Spleen (tissue), 7 donors: ENCODE measurements around the gene CLEC16A.

Source experiments
- CTCF ChIP-seq, 11 experiments: fragments of 200-600 bp in 7 of 11; fragments of 450-650 bp in 4 of 11; sonication (generic) in 4 of 11; IDR thresholded peaks in 8 of 11; conservative IDR thresholded peaks in 3 of 11; 1 replicate in 7 of 11; 2 replicates in 4 of 11; pipeline versions ENCODE4 v1.4.0 to v1.8.0; 2016 to 2021; ENCODE audit warnings: antibody characterized with exemption in 11 of 11, inconsistent platforms in 4 of 11, mild to moderate bottlenecking in 1 of 11
- POLR2A ChIP-seq, 3 donors: fragments of 450-650 bp; IDR thresholded peaks; one replicate each; pipeline ENCODE4 v1.5.1; 2017; ENCODE audit warnings: antibody characterized with exemption in 3 of 3, mild to moderate bottlenecking in 1 of 3
- donor health status: DM: no; HTN: no; CAD: no; lungs with moderate emphysema.
- donor health status: DM: no; HTN: no; CAD: no.
- donor health status: DM: no; HTN: no; CAD: no.

DNA sequence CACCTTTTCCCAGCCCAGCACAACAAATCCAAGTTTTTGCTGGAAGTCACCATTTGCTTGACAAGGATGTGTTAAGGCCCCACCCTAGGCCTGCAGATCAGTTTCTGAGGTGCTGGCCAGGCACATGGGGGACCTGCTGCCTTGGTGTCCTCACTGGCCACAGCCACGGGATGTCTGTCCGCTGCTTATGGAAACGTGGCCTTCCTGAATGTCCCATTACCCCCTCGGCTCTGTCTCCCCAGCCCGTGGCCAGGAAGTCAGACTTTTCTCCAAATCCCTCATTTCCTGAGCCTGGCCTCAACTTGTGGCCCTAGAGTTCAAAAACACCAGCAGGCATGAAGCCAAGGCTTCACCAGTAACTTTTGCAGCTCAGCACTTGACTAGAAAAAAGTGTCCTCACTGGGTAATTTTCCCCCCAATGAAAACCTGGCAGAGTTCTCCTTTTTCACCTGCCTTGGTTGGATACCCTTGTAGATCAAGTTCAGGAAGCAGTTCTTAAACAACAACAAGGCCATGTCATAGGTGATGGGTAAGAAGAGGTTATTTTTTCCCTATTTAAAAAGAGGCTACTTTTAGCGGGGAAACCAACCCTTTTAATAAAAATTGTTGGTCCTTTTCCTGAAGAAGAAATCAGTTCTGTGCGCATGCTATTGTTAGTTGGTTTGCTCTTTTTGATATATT lies 230.9 kb downstream of the CLEC16A start:
- TF ChIP-seq CTCF (IDR thresholded peaks at IDR 0.05 in 8 of 11, conservative IDR thresholded peaks at IDR 0.05 in 3 of 11) (no peak), POLR2A (IDR thresholded peaks at IDR 0.05) (no peak)
